Thymus (tissue), 14 donors: ENCODE results near the gene HLCS. TPM values are rescaled to one million over a fixed set of nuclear protein-coding genes. Genes with fewer than 3 reads are reported as not detected.
"Not testable (repeated sequence)": the region's sequence is repeated elsewhere in the genome, so short reads cannot be mapped to it uniquely, and the experiment has no call there.

Experiments used
- DNase-seq, 9 donors: peaks; one replicate each; pipeline ENCODE4 v3.0.0-alpha.2; 2013; ENCODE audit warnings: low spot score in 9 of 9, low read depth in 6 of 9, missing footprints in 1 of 9
- H3K27ac ChIP-seq, 2 donors: one replicate each; pipeline ENCODE4 v1.5.1; 2013; ENCODE audit warnings: control low read depth in 1 of 2, low read depth in 1 of 2, low read length in 1 of 2, mild to moderate bottlenecking in 1 of 2, moderate library complexity in 1 of 2
- H3K27me3 ChIP-seq, 2 donors: one replicate each; pipeline ENCODE4 v1.5.1; 2013; ENCODE audit warnings: low read length in 1 of 2; ENCODE audit not compliant: control insufficient read depth in 2 of 2, insufficient read depth in 1 of 2
- H3K36me3 ChIP-seq, 2 donors: one replicate each; pipeline ENCODE4 v1.5.1; 2013; ENCODE audit warnings: low read length in 1 of 2, mild to moderate bottlenecking in 1 of 2, moderate library complexity in 1 of 2; ENCODE audit not compliant: control insufficient read depth in 2 of 2, insufficient read depth in 2 of 2
- H3K4me1 ChIP-seq, 2 donors: one replicate each; pipeline ENCODE4 v1.5.1; 2013; ENCODE audit warnings: low read length in 2 of 2; ENCODE audit not compliant: control insufficient read depth in 2 of 2, insufficient read depth in 2 of 2
- H3K4me3 ChIP-seq, 2 donors: one replicate each; pipeline ENCODE4 v1.5.1; 2013; ENCODE audit warnings: low read length in 2 of 2, control low read depth in 1 of 2, mild to moderate bottlenecking in 1 of 2
- H3K9me3 ChIP-seq, 2 donors: one replicate each; pipeline ENCODE4 v1.5.1; 2013; ENCODE audit warnings: low read length in 1 of 2, mild to moderate bottlenecking in 1 of 2; ENCODE audit not compliant: control insufficient read depth in 2 of 2, insufficient read depth in 1 of 2
- WGBS: extraction: QIAGEN DNeasy Blood & Tissue Kit; methylation state at CpG from one replicate; pipeline ENCODE4 v1.1.7; 2013; 5-methylcytosine and 5-hydroxymethylcytosine counted together
- long read RNA-seq, 10 donors: transcript quantifications; one replicate each; lab custom pipeline, GENCODE V29; 2026
- polyA plus RNA-seq: library from polyadenylated mRNA; stranded (reverse); fragments of 200-250 nt; gene quantifications from one replicate; pipeline ENCODE4 v1.2.3, GENCODE V29; 2013
- total RNA-seq: library from RNA; stranded (reverse); fragments of 120-200 nt; gene quantifications from one replicate; pipeline ENCODE4 v1.2.4, GENCODE V29; 2013
- donor health status: healthy.

The HLCS gene
- total RNA-seq (5.4 TPM), polyA plus RNA-seq (4.6 TPM)
- long read RNA-seq, donor 1: 0 reads
- long read RNA-seq, donor 2: 0 reads
- long read RNA-seq, donor 3, full-length matches to known transcripts: 1 of 1 reads
- long read RNA-seq, donor 3, partial matches to known transcripts: 0 of 1 reads
- long read RNA-seq, donor 3, other reads (novel, unspliced or antisense): 0 of 1 reads
- long read RNA-seq, donor 4: 0 reads
- long read RNA-seq, donor 5, full-length matches to known transcripts: 1 of 1 reads
- long read RNA-seq, donor 5, partial matches to known transcripts: 0 of 1 reads
- long read RNA-seq, donor 5, other reads (novel, unspliced or antisense): 0 of 1 reads
- long read RNA-seq, donor 6: 0 reads
- long read RNA-seq, donor 7: 0 reads
- long read RNA-seq, donor 8: 0 reads
- long read RNA-seq, donor 9: 0 reads
- long read RNA-seq, donor 10: 0 reads

GRCh38 chr21:36966066-36966820, at the start of gene HLCS:
Gene HLCS, minus strand, starts transcription at chr21:36966669. Its CDS starts 31 bp downstream, at chr21:36966638.
- H3K36me3 ChIP-seq: peaks cover 0 to 2% of the 10 kb centered on the region in 2 donors
- 1% methylated on average over 101 of the region's 101 CpGs for WGBS
- peak in 7 of 9 donors; percentile 34 to 80 (median 62) for DNase-seq
- peak within 1 kb of the TSS; percentile 52 to 77 for H3K4me3 ChIP-seq
- H3K9me3 ChIP-seq: no peaks in the 10 kb centered on the region
- no peaks in the 10 kb centered on the region for H3K27me3 ChIP-seq
- peak within 1 kb of the TSS in 1 of 2 donors; percentile 83 for H3K27ac ChIP-seq
- no peaks in the 10 kb centered on the region for H3K4me1 ChIP-seq

- H3K27me3 ChIP-seq: peaks cover 43 to 64% of the 10 kb centered on the region in 2 donors
- peak in 8 of 9 donors; percentile 29 to 80 (median 60) for DNase-seq
- H3K9me3 ChIP-seq: peaks cover 0 to 5% of the 10 kb centered on the region in 2 donors
- H3K27ac ChIP-seq: no peak overlapping the region
- peaks cover 4 to 13% of the 10 kb centered on the region in 2 donors for H3K4me1 ChIP-seq
- WGBS: 12% methylated on average over 30 of the region's 30 CpGs
- no peaks in the 10 kb centered on the region for H3K36me3 ChIP-seq
- H3K4me3 ChIP-seq: peak overlapping the region in 1 of 2 donors; percentile 11
These were observed 43.4 kb upstream of the HLCS start for GRCh38 chr21:37009740-37010341.

- Histone ChIP-seq H3K9me3 (peaks cover 0 to 5% of the 10 kb centered on the region in 2 donors), H3K27me3 (peaks cover 43 to 72% of the 10 kb centered on the region in 2 donors), H3K27ac (no peak overlapping the region), H3K36me3 (no peaks in the 10 kb centered on the region), H3K4me1 (peaks cover 4 to 13% of the 10 kb centered on the region in 2 donors), H3K4me3 (no peak overlapping the region)
- 60% methylated on average over 12 of the region's 12 CpGs for whole genome bisulfite sequencing
- no peak for DNase-seq
These were observed 42.3 kb upstream of the HLCS start for GRCh38 chr21:37008724-37009123.

- peaks cover 4 to 13% of the 10 kb centered on the region in 2 donors for H3K4me1 ChIP-seq
- peaks cover 0 to 5% of the 10 kb centered on the region in 2 donors for H3K9me3 ChIP-seq
- H3K36me3 ChIP-seq: no peaks in the 10 kb centered on the region
- DNase-seq: no peak
- peaks cover 43 to 75% of the 10 kb centered on the region in 2 donors for H3K27me3 ChIP-seq
- 2% methylated on average over 87 of the region's 87 CpGs for WGBS
- no peak within 1 kb of the TSS for H3K27ac ChIP-seq
- peak within 1 kb of the TSS; percentile 7 to 46 for H3K4me3 ChIP-seq
These were observed 40.2 kb upstream of the HLCS start, which contains the start of gene RIPPLY3 for GRCh38 chr21:37006486-37007291. Gene RIPPLY3, plus strand, starts transcription at chr21:37006702. Its CDS starts 71 bp downstream, at chr21:37006773.

GRCh38 chr21:37005548-37006485, 39.3 kb upstream of the HLCS start:
- Histone ChIP-seq H3K9me3 (peaks cover 0 to 5% of the 10 kb centered on the region in 2 donors), H3K36me3 (no peaks in the 10 kb centered on the region), H3K4me1 (peaks cover 4 to 13% of the 10 kb centered on the region in 2 donors), H3K27ac (no peak overlapping the region), H3K4me3 (peak overlapping the region; percentile 7 to 46), H3K27me3 (peaks cover 43 to 68% of the 10 kb centered on the region in 2 donors)
- DNase-seq: no peak
- WGBS: 31% methylated on average over 76 of the region's 76 CpGs

- WGBS: 78% methylated on average over 3 of the region's 3 CpGs
- not testable (repeated sequence) for DNase-seq, H3K4me3 ChIP-seq, H3K27ac ChIP-seq, H3K36me3 ChIP-seq, H3K9me3 ChIP-seq
- Histone ChIP-seq H3K27me3 (peaks cover 32 to 52% of the 10 kb centered on the region in 2 donors), H3K4me1 (peaks cover 4 to 10% of the 10 kb centered on the region in 2 donors)
These were observed 37.4 kb upstream of the HLCS start for GRCh38 chr21:37003917-37004316.

- DNase-seq, H3K27ac ChIP-seq, H3K9me3 ChIP-seq, H3K4me3 ChIP-seq, H3K36me3 ChIP-seq: not testable (repeated sequence)
- Histone ChIP-seq H3K27me3 (peaks cover 23 to 41% of the 10 kb centered on the region in 2 donors), H3K4me1 (peaks cover 4 to 10% of the 10 kb centered on the region in 2 donors)
- WGBS: 95% methylated on average over 12 of the region's 12 CpGs
These were observed 36.4 kb upstream of the HLCS start for GRCh38 chr21:37002851-37003250.
